Effector memory CD8-positive, alpha-beta T cell (primary cell): ENCODE results near the gene INPP5A.
"Not testable (repeated sequence)": the region's sequence is repeated elsewhere in the genome, so short reads cannot be mapped to it uniquely, and the experiment has no call there.

Experiments
- ATAC-seq: fragments of 150-1000 bp; cut with Tn5 transposase; replicated peaks from 2 replicates; pipeline ENCODE4 v1.10.0; 2021; ENCODE audit warnings: mild to moderate bottlenecking, moderate library complexity
- DNase-seq, 3 experiments: peaks; one replicate each; pipeline ENCODE4 v3.0.0; 2021
- H3K27ac Mint-ChIP-seq, 2 donors: one replicate each; pipeline ENCODE4 v1.8.0; 2022; ENCODE audit warnings: mild to moderate bottlenecking in 2 of 2, mixed read lengths in 2 of 2, moderate library complexity in 2 of 2
- H3K27me3 Mint-ChIP-seq, 2 donors: one replicate each; pipeline ENCODE4 v1.8.0; 2022; ENCODE audit warnings: mixed read lengths in 2 of 2
- H3K36me3 Mint-ChIP-seq: one replicate; pipeline ENCODE4 v1.8.0; 2022; ENCODE audit warnings: mild to moderate bottlenecking, moderate library complexity, mixed read lengths; ENCODE audit not compliant: insufficient read depth
- H3K4me1 Mint-ChIP-seq, 2 donors: one replicate each; pipeline ENCODE4 v1.8.0; 2022; ENCODE audit warnings: low read depth in 2 of 2, mixed read lengths in 2 of 2
- H3K4me3 Mint-ChIP-seq, 2 donors: one replicate each; pipeline ENCODE4 v1.8.0; 2022; ENCODE audit warnings: mild to moderate bottlenecking in 2 of 2, mixed read lengths in 2 of 2, moderate library complexity in 2 of 2
- H3K9me3 Mint-ChIP-seq, 2 donors: one replicate each; pipeline ENCODE4 v1.8.0; 2022; ENCODE audit warnings: mixed read lengths in 2 of 2

INPP5A gene

GRCh38 chr10:132570265-132570664, 32.7 kb downstream of the INPP5A start:
- peaks cover 10 to 12% of the 10 kb centered on the region in 2 donors for H3K4me1 Mint-ChIP-seq
- ATAC-seq (no peak), DNase-seq (no peak)
- H3K27me3 Mint-ChIP-seq: no peaks in the 10 kb centered on the region
- H3K27ac Mint-ChIP-seq: no peak overlapping the region
- H3K4me3 Mint-ChIP-seq: no peak overlapping the region
- H3K9me3 Mint-ChIP-seq: no peaks in the 10 kb centered on the region
- peaks cover 6% of the 10 kb centered on the region for H3K36me3 Mint-ChIP-seq

DNA sequence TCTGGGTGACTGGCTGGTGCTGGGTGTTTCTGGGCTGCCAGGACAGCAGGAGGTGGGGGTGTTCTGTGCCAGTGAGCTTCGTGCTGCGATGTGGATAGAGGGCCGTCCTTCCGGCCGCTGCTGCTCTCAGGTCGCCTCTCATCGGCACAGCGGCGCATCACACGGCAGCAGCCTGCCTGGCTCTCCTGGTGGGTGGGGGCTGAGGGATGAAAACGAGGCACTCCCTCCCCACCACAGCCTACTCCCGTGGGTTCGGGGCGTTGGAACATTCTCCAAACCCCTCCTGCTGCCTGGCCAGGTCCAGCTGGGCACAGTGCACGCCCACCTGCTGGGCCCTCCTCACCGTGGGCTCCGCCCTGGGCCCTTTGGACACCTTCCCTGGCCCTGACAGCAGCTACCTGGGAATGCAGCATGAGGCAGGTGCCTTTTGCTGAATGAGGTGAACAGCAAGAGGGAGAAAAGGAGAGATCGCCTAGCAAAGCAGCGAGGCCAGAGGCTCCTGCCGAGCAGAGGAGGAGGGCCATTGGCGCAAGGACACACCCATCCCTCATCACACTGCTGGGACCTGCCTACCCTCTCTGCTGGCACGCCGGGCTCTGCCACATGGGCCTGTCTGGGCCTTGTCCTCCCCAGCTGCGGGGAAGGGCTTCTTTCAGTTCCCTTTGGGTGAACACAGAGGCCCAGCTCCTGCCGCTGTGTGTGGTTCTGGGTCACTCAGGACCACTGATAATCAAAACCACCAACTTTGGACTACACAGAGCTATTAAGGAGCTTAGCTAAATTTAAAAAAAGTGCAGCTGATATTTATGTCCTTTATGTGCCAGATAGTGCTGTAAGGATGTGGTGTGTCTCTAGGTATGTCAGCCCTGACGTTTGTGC, 33.4 kb downstream of the INPP5A start:
- Mint-ChIP-seq H3K27ac (no peak overlapping the region), H3K36me3 (peaks cover 6% of the 10 kb centered on the region), H3K9me3 (no peaks in the 10 kb centered on the region), H3K4me1 (peaks cover 13% of the 10 kb centered on the region in 2 donors), H3K4me3 (no peak overlapping the region), H3K27me3 (no peaks in the 10 kb centered on the region)
- DNase-seq (no peak), ATAC-seq (peak; percentile 29)

GRCh38 chr10:132571650-132572544, 34.3 kb downstream of the INPP5A start:
- no peak overlapping the region for H3K27ac Mint-ChIP-seq
- peaks cover 13 to 16% of the 10 kb centered on the region in 2 donors for H3K4me1 Mint-ChIP-seq
- peak; percentile 73 for ATAC-seq
- DNase-seq: peak in 1 of 3 experiments; percentile 15
- no peaks in the 10 kb centered on the region for H3K9me3 Mint-ChIP-seq
- peaks cover 6% of the 10 kb centered on the region for H3K36me3 Mint-ChIP-seq
- H3K27me3 Mint-ChIP-seq: no peaks in the 10 kb centered on the region
- no peak overlapping the region for H3K4me3 Mint-ChIP-seq

DNA sequence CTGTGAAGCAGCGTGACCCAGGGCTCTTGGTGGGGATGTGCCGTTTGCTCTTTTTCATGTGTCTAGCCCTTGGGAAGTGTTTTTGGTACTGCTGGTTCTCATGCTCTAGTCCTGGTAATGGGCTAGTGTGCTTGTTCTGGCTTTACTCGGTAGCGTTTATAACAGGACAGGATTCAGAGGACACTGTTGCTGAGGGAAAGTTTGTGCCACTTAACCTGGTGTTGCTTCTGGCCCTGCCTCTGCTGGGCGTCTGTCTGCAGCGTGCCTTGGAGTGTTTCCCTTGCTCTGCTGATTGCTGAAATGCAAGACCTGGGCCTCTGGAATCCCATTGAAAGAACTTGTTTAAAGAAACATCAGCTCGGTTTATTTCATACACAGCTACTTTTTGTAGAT, 35.0 kb downstream of the INPP5A start:
- Mint-ChIP-seq H3K4me3 (no peak overlapping the region), H3K27ac (no peak overlapping the region), H3K36me3 (peaks cover 6% of the 10 kb centered on the region), H3K4me1 (peaks cover 13 to 16% of the 10 kb centered on the region in 2 donors), H3K9me3 (no peaks in the 10 kb centered on the region), H3K27me3 (no peaks in the 10 kb centered on the region)
- ATAC-seq: no peak
- no peak for DNase-seq

- not testable (repeated sequence) for ATAC-seq, H3K27ac Mint-ChIP-seq, H3K36me3 Mint-ChIP-seq, H3K27me3 Mint-ChIP-seq, H3K4me3 Mint-ChIP-seq, DNase-seq, H3K9me3 Mint-ChIP-seq
- peaks cover 13 to 16% of the 10 kb centered on the region in 2 donors for H3K4me1 Mint-ChIP-seq
Observed at GRCh38 chr10:132572946-132573345, 35.4 kb downstream of the INPP5A start.

DNA sequence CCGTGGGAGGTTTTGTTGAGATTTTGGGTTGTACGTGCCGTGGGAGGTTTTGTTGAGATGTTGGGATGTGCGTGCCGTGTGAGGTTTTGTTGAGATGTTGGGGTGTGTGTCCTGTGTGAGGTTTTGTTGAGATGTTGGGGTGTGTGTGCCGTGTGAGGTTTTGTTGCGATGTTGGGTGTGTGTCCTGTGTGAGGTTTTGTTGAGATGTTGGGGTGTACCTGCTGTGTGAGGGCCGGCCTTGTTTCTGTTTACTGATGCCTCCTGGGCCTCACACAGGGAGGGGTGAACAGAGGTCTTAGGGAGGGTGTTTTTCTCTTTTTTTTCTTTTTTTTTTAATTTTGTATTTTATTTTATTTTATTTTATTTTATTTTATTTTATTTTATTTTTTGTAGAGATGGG, 36.7 kb downstream of the INPP5A start:
- H3K27me3 Mint-ChIP-seq: no peaks in the 10 kb centered on the region
- peaks cover 20 to 25% of the 10 kb centered on the region in 2 donors for H3K4me1 Mint-ChIP-seq
- H3K4me3 Mint-ChIP-seq: no peak overlapping the region
- ATAC-seq: no peak
- no peaks in the 10 kb centered on the region for H3K9me3 Mint-ChIP-seq
- H3K36me3 Mint-ChIP-seq: peaks cover 14% of the 10 kb centered on the region
- no peak overlapping the region for H3K27ac Mint-ChIP-seq
- no peak for DNase-seq

DNA sequence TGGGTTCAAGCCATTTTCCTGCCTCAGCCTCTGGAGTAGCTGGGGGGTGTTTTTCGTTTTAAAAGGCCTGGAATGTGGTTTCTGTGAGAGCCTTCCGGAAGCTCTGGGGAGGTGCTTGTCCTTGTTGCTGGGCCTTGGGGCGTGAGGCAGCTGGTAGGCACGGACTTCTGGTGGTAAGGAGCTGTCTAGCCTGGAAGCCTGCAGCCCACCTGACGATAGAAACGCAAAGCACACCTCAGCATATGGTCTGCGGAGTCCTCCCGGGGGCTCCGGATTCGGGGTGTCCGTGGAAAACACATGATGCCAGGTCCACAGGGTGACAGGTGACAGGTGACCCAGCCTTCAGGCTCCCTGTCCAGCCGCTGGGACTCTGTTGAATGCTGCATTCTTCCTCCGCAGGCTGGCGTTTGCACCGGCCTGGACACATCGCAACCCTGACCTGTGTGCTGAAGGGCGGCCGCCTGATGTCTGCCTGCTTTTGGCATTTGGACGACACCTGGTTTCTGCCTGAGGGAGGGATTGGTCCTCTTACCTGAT, 37.3 kb downstream of the INPP5A start:
- Mint-ChIP-seq H3K4me1 (peaks cover 20 to 27% of the 10 kb centered on the region in 2 donors), H3K4me3 (no peak overlapping the region), H3K36me3 (peaks cover 14% of the 10 kb centered on the region), H3K27ac (no peak overlapping the region), H3K9me3 (no peaks in the 10 kb centered on the region), H3K27me3 (no peaks in the 10 kb centered on the region)
- DNase-seq (no peak), ATAC-seq (no peak)

GRCh38 chr10:132575320-132576201, 38.0 kb downstream of the INPP5A start:
- Mint-ChIP-seq H3K4me1 (peaks cover 16 to 25% of the 10 kb centered on the region in 2 donors), H3K9me3 (no peaks in the 10 kb centered on the region), H3K36me3 (peaks cover 14% of the 10 kb centered on the region), H3K27me3 (no peaks in the 10 kb centered on the region), H3K27ac (peak overlapping the region; percentile 24 to 67), H3K4me3 (no peak overlapping the region)
- no peak for DNase-seq
- peak; percentile 23 for ATAC-seq

GRCh38 chr10:132576671-132577349, 39.2 kb downstream of the INPP5A start:
- Mint-ChIP-seq H3K4me1 (peaks cover 16 to 25% of the 10 kb centered on the region in 2 donors), H3K27ac (peak overlapping the region in 1 of 2 donors; percentile 67)

GRCh38 chr10:132577350-132578003, 39.9 kb downstream of the INPP5A start:
- DNase-seq: no peak
- ATAC-seq: no peak
- Mint-ChIP-seq H3K4me1 (peaks cover 16 to 25% of the 10 kb centered on the region in 2 donors), H3K27me3 (no peaks in the 10 kb centered on the region), H3K9me3 (no peaks in the 10 kb centered on the region), H3K4me3 (no peak overlapping the region), H3K36me3 (peaks cover 12% of the 10 kb centered on the region), H3K27ac (peak overlapping the region in 1 of 2 donors; percentile 31)

More at GRCh38 chr10:132576671-132577349, 39.2 kb downstream of the INPP5A start:
- no peak for ATAC-seq
- Mint-ChIP-seq H3K27me3 (no peaks in the 10 kb centered on the region), H3K36me3 (peaks cover 9% of the 10 kb centered on the region), H3K4me3 (no peak overlapping the region), H3K9me3 (no peaks in the 10 kb centered on the region)
- DNase-seq: no peak

- Mint-ChIP-seq H3K4me1 (peaks cover 20 to 31% of the 10 kb centered on the region in 2 donors), H3K36me3 (peaks cover 12% of the 10 kb centered on the region), H3K27ac (peak overlapping the region; percentile 28 to 82), H3K4me3 (peak overlapping the region; percentile 13 to 27), H3K9me3 (no peaks in the 10 kb centered on the region), H3K27me3 (no peaks in the 10 kb centered on the region)
- ATAC-seq: no peak
- DNase-seq: no peak
Observed at GRCh38 chr10:132578287-132578951, 40.8 kb downstream of the INPP5A start.
